Fibroblast of lung (primary cell): ENCODE data around the gene MESP1.

Experiments
- EZH2 ChIP-seq: IDR thresholded peaks from 2 replicates; pipeline ENCODE4 v1.5.1; 2012; ENCODE audit warnings: low read length, control low read depth, mild to moderate bottlenecking; ENCODE audit errors: missing control alignments
- TF ChIP-seq, protein P1 (sequence below), 2 donors: IDR thresholded peaks in 1 of 2; conservative IDR thresholded peaks in 1 of 2; 1 replicate in 1 of 2; 2 replicates in 1 of 2; pipeline ENCODE4 v1.5.1; 2011 to 2012; ENCODE audit warnings: low read length in 2 of 2, control low read depth in 1 of 2, inconsistent platforms in 1 of 2, low read depth in 1 of 2, mild to moderate bottlenecking in 1 of 2

DNA sequence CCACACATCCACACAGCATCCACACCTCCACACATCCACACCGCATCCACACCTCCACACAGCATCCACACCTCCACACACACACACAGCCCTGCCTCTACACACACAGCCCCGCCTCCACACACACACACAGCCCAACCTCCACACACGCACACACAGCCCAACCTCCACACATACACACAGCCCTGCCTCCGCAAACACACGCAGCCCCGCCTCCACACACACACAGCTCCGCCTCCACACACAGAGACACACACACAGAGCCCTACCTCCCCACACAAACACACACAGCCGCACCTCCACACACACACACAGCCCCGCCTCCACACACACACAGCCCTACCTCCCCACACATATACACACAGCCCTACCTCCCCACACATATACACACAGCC, 4.7 kb downstream of the MESP1 start:
- TF ChIP-seq, protein P1, sequence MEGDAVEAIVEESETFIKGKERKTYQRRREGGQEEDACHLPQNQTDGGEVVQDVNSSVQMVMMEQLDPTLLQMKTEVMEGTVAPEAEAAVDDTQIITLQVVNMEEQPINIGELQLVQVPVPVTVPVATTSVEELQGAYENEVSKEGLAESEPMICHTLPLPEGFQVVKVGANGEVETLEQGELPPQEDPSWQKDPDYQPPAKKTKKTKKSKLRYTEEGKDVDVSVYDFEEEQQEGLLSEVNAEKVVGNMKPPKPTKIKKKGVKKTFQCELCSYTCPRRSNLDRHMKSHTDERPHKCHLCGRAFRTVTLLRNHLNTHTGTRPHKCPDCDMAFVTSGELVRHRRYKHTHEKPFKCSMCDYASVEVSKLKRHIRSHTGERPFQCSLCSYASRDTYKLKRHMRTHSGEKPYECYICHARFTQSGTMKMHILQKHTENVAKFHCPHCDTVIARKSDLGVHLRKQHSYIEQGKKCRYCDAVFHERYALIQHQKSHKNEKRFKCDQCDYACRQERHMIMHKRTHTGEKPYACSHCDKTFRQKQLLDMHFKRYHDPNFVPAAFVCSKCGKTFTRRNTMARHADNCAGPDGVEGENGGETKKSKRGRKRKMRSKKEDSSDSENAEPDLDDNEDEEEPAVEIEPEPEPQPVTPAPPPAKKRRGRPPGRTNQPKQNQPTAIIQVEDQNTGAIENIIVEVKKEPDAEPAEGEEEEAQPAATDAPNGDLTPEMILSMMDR (conservative IDR thresholded peaks at IDR 0.05 in 1 of 2, IDR thresholded peaks at IDR 0.05 in 1 of 2; ENCODE audit: low read depth in 1 of 2, low read length in 2 of 2) = no peak
- no peak for TF ChIP-seq EZH2
